IPS DF 6.9 (cell line): ENCODE results near the gene RSL1D1.

Experiments used
- DNase-seq: peaks from one replicate; pipeline ENCODE4 v3.0.0-alpha.2; 2013; ENCODE audit warnings: low read depth, low spot score
- H3K27ac ChIP-seq: one replicate; pipeline ENCODE4 v1.5.1; 2013; ENCODE audit warnings: low read length, control low read depth
- H3K27me3 ChIP-seq: 2 replicates; pipeline ENCODE4 v1.6.1; 2013; ENCODE audit warnings: mild to moderate bottlenecking, low read length; ENCODE audit not compliant: control insufficient read depth, insufficient read depth
- H3K36me3 ChIP-seq: 2 replicates; pipeline ENCODE4 v1.6.1; 2013; ENCODE audit warnings: low read length; ENCODE audit not compliant: control insufficient read depth, insufficient read depth
- H3K4me1 ChIP-seq: 2 replicates; pipeline ENCODE4 v1.6.1; 2013; ENCODE audit warnings: low read length; ENCODE audit not compliant: control insufficient read depth, insufficient read depth
- H3K4me3 ChIP-seq: 2 replicates; pipeline ENCODE4 v1.5.1; 2013; ENCODE audit warnings: mild to moderate bottlenecking, low read length
- H3K9me3 ChIP-seq: 2 replicates; pipeline ENCODE4 v1.6.1; 2013; ENCODE audit warnings: low read length, inconsistent platforms; ENCODE audit not compliant: control insufficient read depth, insufficient read depth
- WGBS: extraction: QIAGEN DNeasy Blood & Tissue Kit; methylation state at CpG from one replicate; pipeline ENCODE4 v1.1.7; 2013; ENCODE audit warnings: mixed read lengths, missing lambda C conversion rate; ENCODE audit not compliant: insufficient read length, insufficient coverage; 5-methylcytosine and 5-hydroxymethylcytosine counted together

The RSL1D1 gene

GRCh38 chr16:11876306-11876705, 25.0 kb upstream of the RSL1D1 start:
- H3K4me1 ChIP-seq = no peaks in the 10 kb centered on the region
- DNase-seq = no peak
- H3K9me3 ChIP-seq = no peaks in the 10 kb centered on the region
- no peak overlapping the region for H3K27ac ChIP-seq
- no peak overlapping the region for H3K4me3 ChIP-seq
- H3K27me3 ChIP-seq = no peaks in the 10 kb centered on the region
- peaks cover 9% of the 10 kb centered on the region; the same call in 1 of the 2 replicates for H3K36me3 ChIP-seq
- no CpG with 5 or more reads among the region's 12 CpGs for WGBS

DNA sequence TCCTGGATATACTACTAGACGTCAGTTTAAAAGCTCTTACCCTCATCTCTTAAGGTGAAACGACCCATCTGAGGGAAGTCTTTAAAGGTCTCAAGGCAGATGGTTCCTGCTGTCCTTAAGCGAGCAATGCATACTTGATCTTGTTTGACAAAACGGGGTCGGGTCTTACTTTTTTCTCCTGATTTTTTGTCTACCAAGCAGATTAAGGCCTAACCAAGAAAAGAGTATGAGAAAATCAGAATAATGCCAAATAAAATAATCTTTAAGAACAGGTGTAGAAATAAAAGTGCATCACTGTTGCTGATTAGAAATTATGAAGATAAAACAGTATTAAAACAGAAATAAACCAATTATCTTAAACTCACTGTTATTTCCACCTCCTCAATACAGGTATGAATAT, 24.4 kb upstream of the RSL1D1 start:
- Histone ChIP-seq H3K27ac (no peak overlapping the region), H3K4me1 (no peaks in the 10 kb centered on the region), H3K4me3 (no peak overlapping the region), H3K27me3 (no peaks in the 10 kb centered on the region), H3K36me3 (peaks cover 6% of the 10 kb centered on the region; the same call in 1 of the 2 replicates), H3K9me3 (no peaks in the 10 kb centered on the region)
- DNase-seq = no peak
- no CpG with 5 or more reads among the region's 5 CpGs for WGBS

DNA sequence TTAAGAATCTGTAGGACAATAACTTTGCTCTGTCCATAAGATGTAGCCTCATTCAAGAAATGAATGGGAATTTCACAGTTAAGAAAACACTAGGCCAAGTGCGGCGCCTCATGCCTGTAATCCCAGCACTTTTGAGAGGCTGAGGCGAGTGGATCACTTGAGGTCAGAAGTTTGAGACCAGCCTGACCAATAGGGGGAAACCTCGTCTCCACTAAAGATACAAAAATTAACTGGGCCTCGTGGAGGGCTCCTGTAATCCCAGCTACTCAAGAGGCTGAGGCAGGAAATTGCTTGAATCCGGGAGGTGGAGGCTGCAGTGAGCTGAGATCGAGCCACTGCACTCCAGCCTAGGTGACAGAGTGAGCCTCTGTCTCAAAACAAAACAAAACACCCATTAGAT, 19.9 kb upstream of the RSL1D1 start:
- Histone ChIP-seq H3K27me3 (no peaks in the 10 kb centered on the region), H3K4me3 (no peak overlapping the region), H3K27ac (no peak overlapping the region), H3K36me3 (peaks cover 3% of the 10 kb centered on the region; the same call in 1 of the 2 replicates), H3K9me3 (no peaks in the 10 kb centered on the region), H3K4me1 (no peaks in the 10 kb centered on the region)
- DNase-seq = peak; percentile 35
- no CpG with 5 or more reads among the region's 7 CpGs for WGBS

- WGBS = no CpG with 5 or more reads among the region's 3 CpGs
- Histone ChIP-seq H3K36me3 (peaks cover under 1% of the 10 kb centered on the region; the same call in 1 of the 2 replicates), H3K4me3 (no peak overlapping the region), H3K4me1 (no peaks in the 10 kb centered on the region), H3K27me3 (no peaks in the 10 kb centered on the region), H3K27ac (no peak overlapping the region), H3K9me3 (no peaks in the 10 kb centered on the region)
- no peak for DNase-seq
Observed at GRCh38 chr16:11870399-11870798, 19.1 kb upstream of the RSL1D1 start.

DNA sequence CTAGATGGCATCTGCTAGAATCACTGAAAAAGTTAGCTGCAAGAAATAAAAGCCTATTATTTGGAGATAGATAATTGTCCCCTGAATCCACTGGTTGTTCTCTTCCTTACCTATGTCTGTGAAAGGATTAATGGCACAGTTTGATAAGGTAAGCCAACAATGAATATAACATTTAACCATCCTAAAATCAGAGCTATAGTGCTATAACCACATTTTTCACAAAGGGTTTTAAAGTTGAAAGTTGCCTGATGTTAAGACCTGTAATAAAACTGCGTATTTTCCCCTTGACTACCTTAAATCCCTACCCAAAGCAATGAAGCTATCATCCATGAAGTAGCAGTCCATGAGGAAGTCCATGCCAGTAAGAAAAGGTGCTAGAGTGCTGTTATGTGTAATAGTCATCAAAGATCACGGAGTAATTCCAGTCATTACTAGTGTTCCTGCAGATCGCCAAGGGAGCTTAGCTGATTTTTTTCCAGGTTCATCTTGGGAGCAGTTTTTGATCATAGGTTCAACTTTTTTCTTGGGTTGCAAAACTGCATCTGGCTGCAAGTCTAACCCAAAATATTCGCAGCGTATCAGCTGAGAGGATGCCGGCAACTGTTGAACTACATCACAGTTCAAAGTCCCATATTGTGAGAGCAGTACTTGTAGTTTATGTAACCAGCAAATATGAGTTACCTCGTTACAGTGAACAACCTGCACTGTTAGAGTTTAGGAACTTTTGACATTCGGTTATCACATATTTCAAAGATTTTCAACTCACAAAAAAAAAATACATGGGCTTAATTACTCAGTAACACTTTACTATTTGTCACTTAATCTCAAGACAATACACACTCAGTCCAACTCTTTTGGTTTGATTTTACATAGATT, 18.2 kb upstream of the RSL1D1 start:
- Histone ChIP-seq H3K9me3 (no peaks in the 10 kb centered on the region), H3K27me3 (no peaks in the 10 kb centered on the region), H3K4me1 (no peaks in the 10 kb centered on the region), H3K36me3 (no peaks in the 10 kb centered on the region; the same call in 1 of the 2 replicates), H3K27ac (no peak overlapping the region), H3K4me3 (no peak overlapping the region)
- no peak for DNase-seq
- no CpG with 5 or more reads among the region's 8 CpGs for WGBS

GRCh38 chr16:11868412-11868980, 17.2 kb upstream of the RSL1D1 start:
- H3K27ac ChIP-seq = no peak overlapping the region
- no peak overlapping the region for H3K4me3 ChIP-seq
- H3K4me1 ChIP-seq = no peaks in the 10 kb centered on the region
- no peaks in the 10 kb centered on the region; the same call in 1 of the 2 replicates for H3K36me3 ChIP-seq
- DNase-seq = no peak
- whole genome bisulfite sequencing = no CpG with 5 or more reads among the region's 2 CpGs
- no peaks in the 10 kb centered on the region for H3K9me3 ChIP-seq
- H3K27me3 ChIP-seq = no peaks in the 10 kb centered on the region

DNA sequence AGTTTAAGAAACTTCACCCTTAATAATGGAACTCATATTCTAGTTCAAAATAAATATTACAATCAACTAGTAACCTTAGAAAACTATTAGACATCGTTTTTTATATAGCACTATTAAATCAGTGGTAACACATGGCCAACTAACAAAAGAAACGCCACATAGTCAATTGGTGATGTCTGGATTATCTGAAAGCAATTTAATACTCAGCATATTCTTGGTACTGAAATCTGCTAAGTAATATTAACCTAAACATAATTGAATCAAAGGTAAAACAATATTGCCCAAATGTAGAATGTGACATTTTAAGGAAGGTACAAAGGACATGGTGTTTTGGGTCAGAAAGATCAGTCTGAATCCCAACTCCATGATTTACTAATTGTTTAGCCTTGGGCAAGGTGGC, 11.1 kb upstream of the RSL1D1 start:
- H3K9me3 ChIP-seq = no peaks in the 10 kb centered on the region
- no peak overlapping the region for H3K27ac ChIP-seq
- DNase-seq = no peak
- H3K4me3 ChIP-seq = no peak overlapping the region
- no peaks in the 10 kb centered on the region for H3K4me1 ChIP-seq
- H3K36me3 ChIP-seq = no peaks in the 10 kb centered on the region
- no CpG with 5 or more reads among the region's 2 CpGs for WGBS
- no peaks in the 10 kb centered on the region for H3K27me3 ChIP-seq

DNA sequence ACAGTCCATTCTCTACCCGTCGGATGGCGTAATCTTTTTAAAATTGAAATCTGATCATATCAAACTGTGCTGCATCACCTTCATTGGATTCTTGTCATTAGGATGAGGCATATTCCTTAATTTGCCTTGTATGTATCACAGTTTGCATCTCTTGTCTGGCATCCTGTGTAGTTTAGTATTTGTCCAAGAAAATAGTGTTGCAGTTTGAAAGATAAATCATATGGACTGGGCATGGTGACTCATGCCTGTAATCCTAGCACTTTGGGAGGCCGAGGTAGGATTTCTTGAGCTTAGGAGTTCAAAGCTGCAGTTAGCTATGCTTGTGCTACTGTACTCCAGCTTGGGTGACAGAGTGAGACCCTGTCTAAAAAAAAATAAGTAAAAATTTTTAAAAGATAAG, 5.8 kb upstream of the RSL1D1 start:
- no peaks in the 10 kb centered on the region for H3K9me3 ChIP-seq
- DNase-seq = no peak
- no CpG with 5 or more reads among the region's 4 CpGs for WGBS

DNA sequence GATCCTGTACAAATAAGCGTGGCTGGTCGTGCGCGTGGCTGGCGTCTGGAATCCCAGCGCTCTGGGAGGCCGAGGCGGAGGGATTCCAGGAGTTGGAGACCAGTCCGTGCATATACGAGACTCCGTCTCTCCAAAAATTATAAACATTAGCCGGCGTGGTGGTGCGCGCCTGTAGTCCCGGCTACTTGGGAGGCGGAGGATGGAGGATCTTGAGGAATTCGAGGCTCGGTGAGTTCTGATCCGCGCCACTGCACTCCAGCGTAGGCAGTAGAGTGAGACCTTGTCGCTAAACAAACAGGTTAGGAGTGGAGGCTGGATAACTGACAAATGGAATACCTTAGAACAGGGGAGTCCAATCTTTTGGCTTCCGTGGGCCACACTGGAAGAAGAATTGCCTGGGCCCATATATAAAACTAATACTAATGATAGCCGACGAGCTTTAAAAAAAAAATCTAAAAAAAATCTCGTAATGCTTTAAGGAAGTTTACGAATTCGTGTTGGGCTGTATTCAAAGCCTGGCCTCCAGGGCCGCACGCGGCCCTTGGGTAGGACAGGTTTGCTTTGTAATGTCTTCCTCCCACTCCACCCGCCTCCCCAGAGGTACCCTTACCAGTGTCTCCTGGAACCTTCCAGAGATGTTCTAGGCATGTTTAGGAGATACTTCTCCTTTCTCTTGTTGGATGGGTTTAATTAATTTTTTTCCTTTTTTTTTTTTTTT, 909 bp upstream of the RSL1D1 start:
- Histone ChIP-seq H3K27me3 (no peaks in the 10 kb centered on the region), H3K4me3 (peak overlapping the region; percentile 88), H3K27ac (no peak overlapping the region), H3K36me3 (peaks cover 9% of the 10 kb centered on the region), H3K4me1 (no peaks in the 10 kb centered on the region), H3K9me3 (no peaks in the 10 kb centered on the region)
- no peak for DNase-seq
- WGBS = no CpG with 5 or more reads among the region's 33 CpGs

More for the DNA sequence above, 5.8 kb upstream of the RSL1D1 start:
- Histone ChIP-seq H3K36me3 (no peaks in the 10 kb centered on the region; the same call in 1 of the 2 replicates), H3K27me3 (no peaks in the 10 kb centered on the region), H3K4me1 (no peaks in the 10 kb centered on the region), H3K27ac (no peak overlapping the region), H3K4me3 (no peak overlapping the region)

- no peak for DNase-seq
- H3K4me1 ChIP-seq = no peaks in the 10 kb centered on the region
- H3K27me3 ChIP-seq = no peaks in the 10 kb centered on the region
- no peak overlapping the region for H3K27ac ChIP-seq
- H3K9me3 ChIP-seq = no peaks in the 10 kb centered on the region
- WGBS = no CpG with 5 or more reads among the region's 3 CpGs
- H3K36me3 ChIP-seq = peaks cover 26% of the 10 kb centered on the region
- no peak overlapping the region for H3K4me3 ChIP-seq
Observed at GRCh38 chr16:11848842-11849241, 2.5 kb downstream of the RSL1D1 start.
